ENCODE results near the gene OPN4.
"Not testable (repeated sequence)": the region's sequence is repeated elsewhere in the genome, so short reads cannot be mapped to it uniquely, and the experiment has no call there.

OPN4 gene

GRCh38 chr10:86654411-86655172 is at the start of gene OPN4:
OPN4 (plus strand) TSS chr10:86654547; CDS start chr10:86654784, 237 bp downstream.
- H3K27me3 ChIP-seq (ENCODE audit: control insufficient read depth in 1 of 2, insufficient read depth in 2 of 2, low read length in 2 of 2), result no peaks in the 10 kb centered on the region
- peaks cover 2% of the 10 kb centered on the region for H3K4me1 ChIP-seq (ENCODE audit: insufficient read depth, low read length)
- H3K36me3 ChIP-seq (ENCODE audit: insufficient read depth, low read length), result no peaks in the 10 kb centered on the region
- H3K9me3 ChIP-seq (ENCODE audit: low read length), result no peaks in the 10 kb centered on the region
- no peak within 1 kb of the TSS for H3K27ac ChIP-seq (ENCODE audit: low read depth, low read length)
- no peak within 1 kb of the TSS for H3K4me3 ChIP-seq (ENCODE audit: low read depth in 1 of 2, low read length in 2 of 2)
- no peak within 1 kb of the TSS for H3K9ac ChIP-seq (ENCODE audit: low read length)

DNA sequence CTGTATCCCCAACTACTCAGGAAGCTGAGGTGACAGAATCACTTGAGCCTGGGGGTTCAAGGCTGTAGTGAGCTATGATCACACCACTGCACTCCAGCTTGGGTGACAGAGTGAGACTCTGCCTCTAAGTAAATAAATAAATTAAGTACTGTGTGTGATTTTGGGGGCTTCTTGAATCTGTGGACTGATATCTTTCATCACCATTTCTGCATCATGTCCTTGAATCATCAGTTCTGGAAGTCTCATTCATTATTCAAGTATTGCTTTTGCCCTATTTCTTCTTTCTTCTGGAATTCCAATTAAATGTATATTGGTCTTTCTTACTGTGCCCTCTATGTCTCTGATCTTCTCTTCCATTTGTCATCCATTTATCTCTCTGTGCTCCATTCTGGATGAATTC is 46.7 kb upstream of the OPN4 start:
- Histone ChIP-seq H3K9me3 (ENCODE audit: low read length) (no peaks in the 10 kb centered on the region), H3K27me3 (ENCODE audit: control insufficient read depth in 1 of 2, insufficient read depth in 2 of 2, low read length in 2 of 2) (no peaks in the 10 kb centered on the region), H3K27ac (ENCODE audit: low read depth, low read length) (no peak overlapping the region), H3K36me3 (ENCODE audit: insufficient read depth, low read length) (no peaks in the 10 kb centered on the region), H3K4me1 (ENCODE audit: insufficient read depth, low read length) (no peaks in the 10 kb centered on the region), H3K9ac (ENCODE audit: low read length) (no peak overlapping the region), H3K4me3 (ENCODE audit: low read depth in 1 of 2, low read length in 2 of 2) (no peak overlapping the region)

- H3K9ac ChIP-seq (ENCODE audit: low read length), result no peak overlapping the region
- no peak overlapping the region for H3K27ac ChIP-seq (ENCODE audit: low read depth, low read length)
- no peaks in the 10 kb centered on the region for H3K9me3 ChIP-seq (ENCODE audit: low read length)
- H3K4me3 ChIP-seq (ENCODE audit: low read depth in 1 of 2, low read length in 2 of 2), result no peak overlapping the region
- no peaks in the 10 kb centered on the region for H3K27me3 ChIP-seq (ENCODE audit: control insufficient read depth in 1 of 2, insufficient read depth in 2 of 2, low read length in 2 of 2)
- no peaks in the 10 kb centered on the region for H3K36me3 ChIP-seq (ENCODE audit: insufficient read depth, low read length)
- no peaks in the 10 kb centered on the region for H3K4me1 ChIP-seq (ENCODE audit: insufficient read depth, low read length)
These were observed 44.4 kb upstream of the OPN4 start for GRCh38 chr10:86609920-86610319.

- Histone ChIP-seq H3K9ac (ENCODE audit: low read length) (no peak overlapping the region), H3K27ac (ENCODE audit: low read depth, low read length) (no peak overlapping the region), H3K4me1 (ENCODE audit: insufficient read depth, low read length) (no peaks in the 10 kb centered on the region), H3K27me3 (ENCODE audit: control insufficient read depth in 1 of 2, insufficient read depth in 2 of 2, low read length in 2 of 2) (no peaks in the 10 kb centered on the region), H3K4me3 (ENCODE audit: low read depth in 1 of 2, low read length in 2 of 2) (no peak overlapping the region), H3K9me3 (ENCODE audit: low read length) (no peaks in the 10 kb centered on the region), H3K36me3 (ENCODE audit: insufficient read depth, low read length) (no peaks in the 10 kb centered on the region)
These were observed 43.0 kb upstream of the OPN4 start for GRCh38 chr10:86611386-86611785.

GRCh38 chr10:86613096-86613495 is 41.3 kb upstream of the OPN4 start:
- H3K36me3 ChIP-seq (ENCODE audit: insufficient read depth, low read length), result no peaks in the 10 kb centered on the region
- H3K9me3 ChIP-seq (ENCODE audit: low read length), result no peaks in the 10 kb centered on the region
- no peak overlapping the region for H3K9ac ChIP-seq (ENCODE audit: low read length)
- H3K27me3 ChIP-seq (ENCODE audit: control insufficient read depth in 1 of 2, insufficient read depth in 2 of 2, low read length in 2 of 2), result no peaks in the 10 kb centered on the region
- no peaks in the 10 kb centered on the region for H3K4me1 ChIP-seq (ENCODE audit: insufficient read depth, low read length)
- no peak overlapping the region for H3K4me3 ChIP-seq (ENCODE audit: low read depth in 1 of 2, low read length in 2 of 2)
- no peak overlapping the region for H3K27ac ChIP-seq (ENCODE audit: low read depth, low read length)

DNA sequence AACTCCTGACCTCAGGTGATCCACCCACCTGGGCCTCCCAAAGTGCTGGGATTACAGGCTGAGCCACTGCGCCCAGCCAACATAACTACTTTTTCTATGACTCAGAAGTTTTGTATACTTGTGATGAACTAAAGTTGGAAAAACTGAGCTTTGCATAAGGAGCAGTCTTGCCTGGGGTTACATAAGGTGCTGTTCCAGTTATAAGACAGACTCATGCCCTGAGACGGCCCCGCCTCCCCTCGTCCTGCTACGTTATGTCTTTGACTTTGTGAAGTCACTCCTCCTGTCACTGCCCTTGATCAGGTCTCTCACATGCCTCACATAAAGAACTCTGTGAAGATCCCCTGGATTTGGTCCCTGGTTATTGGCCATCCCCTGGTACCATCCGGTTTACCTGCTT is 40.4 kb upstream of the OPN4 start:
- H3K27me3 ChIP-seq (ENCODE audit: control insufficient read depth in 1 of 2, insufficient read depth in 2 of 2, low read length in 2 of 2), result no peaks in the 10 kb centered on the region
- H3K9me3 ChIP-seq (ENCODE audit: low read length), result no peaks in the 10 kb centered on the region
- no peaks in the 10 kb centered on the region for H3K36me3 ChIP-seq (ENCODE audit: insufficient read depth, low read length)
- no peak overlapping the region for H3K9ac ChIP-seq (ENCODE audit: low read length)
- no peaks in the 10 kb centered on the region for H3K4me1 ChIP-seq (ENCODE audit: insufficient read depth, low read length)
- no peak overlapping the region for H3K27ac ChIP-seq (ENCODE audit: low read depth, low read length)
- H3K4me3 ChIP-seq (ENCODE audit: low read depth in 1 of 2, low read length in 2 of 2), result no peak overlapping the region

DNA sequence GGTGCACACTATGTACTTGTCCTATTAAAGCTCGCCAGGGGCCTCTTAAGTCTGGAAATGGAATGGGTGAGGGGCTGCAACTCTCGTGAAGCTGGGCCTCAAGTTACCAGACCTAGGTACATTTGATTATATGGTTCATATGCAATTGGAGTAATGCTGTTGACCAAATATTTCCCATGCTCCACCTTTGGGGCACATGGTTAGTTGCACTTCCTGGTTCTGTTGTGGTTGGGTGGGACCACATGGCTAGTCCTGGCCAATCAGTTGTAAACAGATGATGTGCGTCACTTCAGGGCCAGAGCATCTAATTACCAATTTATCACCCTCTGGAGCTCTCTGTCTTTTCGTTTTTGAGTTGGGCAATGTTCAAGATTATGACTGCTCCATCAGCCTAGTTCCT is 39.5 kb upstream of the OPN4 start:
- Histone ChIP-seq H3K4me1 (ENCODE audit: insufficient read depth, low read length) (no peaks in the 10 kb centered on the region), H3K9ac (ENCODE audit: low read length) (no peak overlapping the region), H3K4me3 (ENCODE audit: low read depth in 1 of 2, low read length in 2 of 2) (no peak overlapping the region), H3K9me3 (ENCODE audit: low read length) (no peaks in the 10 kb centered on the region), H3K27ac (ENCODE audit: low read depth, low read length) (no peak overlapping the region), H3K27me3 (ENCODE audit: control insufficient read depth in 1 of 2, insufficient read depth in 2 of 2, low read length in 2 of 2) (no peaks in the 10 kb centered on the region), H3K36me3 (ENCODE audit: insufficient read depth, low read length) (no peaks in the 10 kb centered on the region)

GRCh38 chr10:86617278-86617677 is 37.1 kb upstream of the OPN4 start:
- not testable (repeated sequence) for H3K9me3 ChIP-seq (ENCODE audit: low read length); H3K4me1 ChIP-seq (ENCODE audit: insufficient read depth, low read length); H3K36me3 ChIP-seq (ENCODE audit: insufficient read depth, low read length); H3K9ac ChIP-seq (ENCODE audit: low read length); H3K27ac ChIP-seq (ENCODE audit: low read depth, low read length); H3K27me3 ChIP-seq (ENCODE audit: control insufficient read depth in 1 of 2, insufficient read depth in 2 of 2, low read length in 2 of 2); H3K4me3 ChIP-seq (ENCODE audit: low read depth in 1 of 2, low read length in 2 of 2)

- H3K27me3 ChIP-seq (ENCODE audit: control insufficient read depth in 1 of 2, insufficient read depth in 2 of 2, low read length in 2 of 2), result peaks cover 0 to 4% of the 10 kb centered on the region in 2 donors
- no peaks in the 10 kb centered on the region for H3K9me3 ChIP-seq (ENCODE audit: low read length)
- no peak overlapping the region for H3K9ac ChIP-seq (ENCODE audit: low read length)
- no peaks in the 10 kb centered on the region for H3K36me3 ChIP-seq (ENCODE audit: insufficient read depth, low read length)
- H3K4me3 ChIP-seq (ENCODE audit: low read depth in 1 of 2, low read length in 2 of 2), result no peak overlapping the region
- H3K27ac ChIP-seq (ENCODE audit: low read depth, low read length), result no peak overlapping the region
- H3K4me1 ChIP-seq (ENCODE audit: insufficient read depth, low read length), result peaks cover 9% of the 10 kb centered on the region
These were observed 26.0 kb upstream of the OPN4 start for GRCh38 chr10:86628311-86628710.

DNA sequence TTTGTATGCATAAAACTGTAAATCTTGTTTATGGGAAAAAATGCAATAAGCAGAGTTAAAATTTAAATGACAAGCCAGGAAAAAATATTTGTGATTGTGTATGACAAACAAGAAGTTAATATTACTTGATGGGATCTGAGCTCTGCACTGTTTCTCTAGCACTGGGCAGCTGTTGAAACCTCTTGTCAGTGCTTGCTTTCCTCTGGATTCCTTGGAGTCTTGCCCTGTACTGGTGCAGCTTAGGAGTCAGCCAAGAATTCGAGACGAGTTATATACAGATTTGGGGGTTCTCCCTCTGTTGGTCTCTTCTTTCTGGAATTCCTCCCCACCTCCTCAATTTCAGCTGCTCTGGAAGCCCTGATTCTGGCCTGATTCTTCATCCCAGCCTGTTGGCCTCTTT is 24.3 kb upstream of the OPN4 start:
- peaks cover 0 to 4% of the 10 kb centered on the region in 2 donors for H3K27me3 ChIP-seq (ENCODE audit: control insufficient read depth in 1 of 2, insufficient read depth in 2 of 2, low read length in 2 of 2)
- no peaks in the 10 kb centered on the region for H3K9me3 ChIP-seq (ENCODE audit: low read length)
- H3K4me1 ChIP-seq (ENCODE audit: insufficient read depth, low read length), result peaks cover 9% of the 10 kb centered on the region
- no peak overlapping the region for H3K4me3 ChIP-seq (ENCODE audit: low read depth in 1 of 2, low read length in 2 of 2)
- no peak overlapping the region for H3K27ac ChIP-seq (ENCODE audit: low read depth, low read length)
- no peak overlapping the region for H3K9ac ChIP-seq (ENCODE audit: low read length)
- H3K36me3 ChIP-seq (ENCODE audit: insufficient read depth, low read length), result no peaks in the 10 kb centered on the region

- Histone ChIP-seq H3K4me1 (ENCODE audit: insufficient read depth, low read length) (peaks cover 9% of the 10 kb centered on the region), H3K36me3 (ENCODE audit: insufficient read depth, low read length) (no peaks in the 10 kb centered on the region), H3K27me3 (ENCODE audit: control insufficient read depth in 1 of 2, insufficient read depth in 2 of 2, low read length in 2 of 2) (peaks cover 0 to 4% of the 10 kb centered on the region in 2 donors), H3K9me3 (ENCODE audit: low read length) (no peaks in the 10 kb centered on the region), H3K4me3 (ENCODE audit: low read depth in 1 of 2, low read length in 2 of 2) (no peak overlapping the region), H3K9ac (ENCODE audit: low read length) (no peak overlapping the region), H3K27ac (ENCODE audit: low read depth, low read length) (no peak overlapping the region)
These were observed 22.1 kb upstream of the OPN4 start for GRCh38 chr10:86632009-86632800.

Measured in muscle layer of colon (tissue), 2 donors.